WTC11 (cell line): Measurements from ENCODE around the gene TRMT44.

Experiments
- ETV6 ChIP-seq: sonication (generic); formaldehyde crosslinking; IDR thresholded peaks from 2 replicates; pipeline ENCODE4 v1.8.1; 2022; ENCODE audit warnings: mild to moderate bottlenecking, missing genetic modification reagents
- NR2C2 ChIP-seq: sonication (generic); formaldehyde crosslinking; IDR thresholded peaks from 2 replicates; pipeline ENCODE4 v1.8.0; 2022; ENCODE audit warnings: mild to moderate bottlenecking, missing genetic modification reagents
- ZNF138 ChIP-seq: sonication (generic); formaldehyde crosslinking; conservative IDR thresholded peaks from 2 replicates; pipeline ENCODE4 v1.8.1; 2022; ENCODE audit warnings: mild to moderate bottlenecking, moderate library complexity, missing genetic modification reagents
- ZNF232 ChIP-seq: sonication (generic); formaldehyde crosslinking; IDR thresholded peaks from 2 replicates; pipeline ENCODE4 v1.8.0; 2022; ENCODE audit warnings: mild to moderate bottlenecking, missing genetic modification reagents
- TF ChIP-seq, protein P1 (sequence below): fragments of 250-450 bp; sonication (Bioruptor Pico); IDR thresholded peaks from 2 replicates; pipeline ENCODE4 v1.9.0; 2021; ENCODE audit warnings: mild to moderate bottlenecking
- TF ChIP-seq, protein P2 (sequence below): sonication (generic); formaldehyde crosslinking; IDR thresholded peaks from 2 replicates; pipeline ENCODE4 v1.8.0; 2022; ENCODE audit warnings: mild to moderate bottlenecking, missing genetic modification reagents
- TF ChIP-seq, protein P3 (sequence below): fragments of 200-600 bp; IDR thresholded peaks from 2 replicates; pipeline ENCODE4 v1.8.0; 2022; ENCODE audit warnings: antibody characterized with exemption
- TF ChIP-seq, protein P4 (sequence below): fragments of 250-450 bp; sonication (Bioruptor Pico); IDR thresholded peaks from 2 replicates; pipeline ENCODE4 v1.9.0; 2021; ENCODE audit warnings: moderate library complexity, mild to moderate bottlenecking, inconsistent platforms, borderline replicate concordance
- TF ChIP-seq, protein P5 (sequence below): sonication (generic); formaldehyde crosslinking; conservative IDR thresholded peaks from 2 replicates; pipeline ENCODE4 v1.8.1; 2022; ENCODE audit warnings: mild to moderate bottlenecking, missing genetic modification reagents

GRCh38 chr4:8402181-8402597 is 38.4 kb upstream of the TRMT44 start:
- TF ChIP-seq, protein P1, sequence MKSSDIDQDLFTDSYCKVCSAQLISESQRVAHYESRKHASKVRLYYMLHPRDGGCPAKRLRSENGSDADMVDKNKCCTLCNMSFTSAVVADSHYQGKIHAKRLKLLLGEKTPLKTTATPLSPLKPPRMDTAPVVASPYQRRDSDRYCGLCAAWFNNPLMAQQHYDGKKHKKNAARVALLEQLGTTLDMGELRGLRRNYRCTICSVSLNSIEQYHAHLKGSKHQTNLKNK (CRISPR knock-in tag): no peak
- TF ChIP-seq, protein P2, sequence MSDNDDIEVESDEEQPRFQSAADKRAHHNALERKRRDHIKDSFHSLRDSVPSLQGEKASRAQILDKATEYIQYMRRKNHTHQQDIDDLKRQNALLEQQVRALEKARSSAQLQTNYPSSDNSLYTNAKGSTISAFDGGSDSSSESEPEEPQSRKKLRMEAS (CRISPR knock-in tag): no peak
- TF ChIP-seq, protein P3, sequence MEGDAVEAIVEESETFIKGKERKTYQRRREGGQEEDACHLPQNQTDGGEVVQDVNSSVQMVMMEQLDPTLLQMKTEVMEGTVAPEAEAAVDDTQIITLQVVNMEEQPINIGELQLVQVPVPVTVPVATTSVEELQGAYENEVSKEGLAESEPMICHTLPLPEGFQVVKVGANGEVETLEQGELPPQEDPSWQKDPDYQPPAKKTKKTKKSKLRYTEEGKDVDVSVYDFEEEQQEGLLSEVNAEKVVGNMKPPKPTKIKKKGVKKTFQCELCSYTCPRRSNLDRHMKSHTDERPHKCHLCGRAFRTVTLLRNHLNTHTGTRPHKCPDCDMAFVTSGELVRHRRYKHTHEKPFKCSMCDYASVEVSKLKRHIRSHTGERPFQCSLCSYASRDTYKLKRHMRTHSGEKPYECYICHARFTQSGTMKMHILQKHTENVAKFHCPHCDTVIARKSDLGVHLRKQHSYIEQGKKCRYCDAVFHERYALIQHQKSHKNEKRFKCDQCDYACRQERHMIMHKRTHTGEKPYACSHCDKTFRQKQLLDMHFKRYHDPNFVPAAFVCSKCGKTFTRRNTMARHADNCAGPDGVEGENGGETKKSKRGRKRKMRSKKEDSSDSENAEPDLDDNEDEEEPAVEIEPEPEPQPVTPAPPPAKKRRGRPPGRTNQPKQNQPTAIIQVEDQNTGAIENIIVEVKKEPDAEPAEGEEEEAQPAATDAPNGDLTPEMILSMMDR: no peak
- TF ChIP-seq ZNF138 (CRISPR knock-in tag) (no peak), NR2C2 (CRISPR knock-in tag) (no peak), ETV6 (no peak), ZNF232 (CRISPR knock-in tag) (no peak)
- TF ChIP-seq, protein P4, sequence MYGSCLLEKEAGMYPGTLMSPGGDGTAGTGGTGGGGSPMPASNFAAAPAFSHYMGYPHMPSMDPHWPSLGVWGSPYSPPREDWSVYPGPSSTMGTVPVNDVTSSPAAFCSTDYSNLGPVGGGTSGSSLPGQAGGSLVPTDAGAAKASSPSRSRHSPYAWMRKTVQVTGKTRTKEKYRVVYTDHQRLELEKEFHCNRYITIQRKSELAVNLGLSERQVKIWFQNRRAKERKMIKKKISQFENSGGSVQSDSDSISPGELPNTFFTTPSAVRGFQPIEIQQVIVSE (CRISPR knock-in tag): no peak
- TF ChIP-seq, protein P5, sequence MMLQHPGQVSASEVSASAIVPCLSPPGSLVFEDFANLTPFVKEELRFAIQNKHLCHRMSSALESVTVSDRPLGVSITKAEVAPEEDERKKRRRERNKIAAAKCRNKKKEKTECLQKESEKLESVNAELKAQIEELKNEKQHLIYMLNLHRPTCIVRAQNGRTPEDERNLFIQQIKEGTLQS: no peak
